ENCODE data around the gene SRP9.

SRP9 gene

DNA sequence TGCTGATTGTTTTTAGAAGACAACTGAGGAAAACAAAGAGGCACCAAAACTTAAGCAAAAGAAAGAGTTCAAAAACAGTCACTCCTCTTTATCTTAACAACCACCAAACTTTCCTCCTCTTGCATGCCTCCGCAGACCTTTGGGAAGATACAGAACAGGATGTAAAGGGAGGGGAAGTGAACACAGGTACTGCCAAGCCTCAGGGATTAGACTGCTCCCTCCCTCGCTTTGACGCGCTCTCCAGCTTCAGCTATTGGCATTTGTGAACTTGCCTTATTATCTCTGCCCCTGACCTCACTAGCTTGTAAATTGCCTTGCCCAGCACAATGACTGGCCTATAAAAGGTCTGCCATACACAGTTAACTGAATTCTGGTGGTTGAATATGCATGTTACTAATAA, 4.8 kb upstream of the SRP9 start:
- H3K27me3 ChIP-seq (ENCODE audit: control insufficient read depth, low read length): no peaks in the 10 kb centered on the region
- H3K27ac ChIP-seq (ENCODE audit: low read depth, low read length): no peak overlapping the region
- no peaks in the 10 kb centered on the region for H3F3A ChIP-seq (ENCODE audit: control insufficient read depth, insufficient read depth)
- H3K9me3 ChIP-seq (ENCODE audit: control insufficient read depth, insufficient read depth, low read length): no peaks in the 10 kb centered on the region
- no peak overlapping the region for H3K4me3 ChIP-seq (ENCODE audit: low read length)
- TF ChIP-seq EZH2phosphoT487 (IDR thresholded peaks at IDR 0.05; ENCODE audit: borderline replicate concordance, low read length): no peak
- TF ChIP-seq, protein P1, sequence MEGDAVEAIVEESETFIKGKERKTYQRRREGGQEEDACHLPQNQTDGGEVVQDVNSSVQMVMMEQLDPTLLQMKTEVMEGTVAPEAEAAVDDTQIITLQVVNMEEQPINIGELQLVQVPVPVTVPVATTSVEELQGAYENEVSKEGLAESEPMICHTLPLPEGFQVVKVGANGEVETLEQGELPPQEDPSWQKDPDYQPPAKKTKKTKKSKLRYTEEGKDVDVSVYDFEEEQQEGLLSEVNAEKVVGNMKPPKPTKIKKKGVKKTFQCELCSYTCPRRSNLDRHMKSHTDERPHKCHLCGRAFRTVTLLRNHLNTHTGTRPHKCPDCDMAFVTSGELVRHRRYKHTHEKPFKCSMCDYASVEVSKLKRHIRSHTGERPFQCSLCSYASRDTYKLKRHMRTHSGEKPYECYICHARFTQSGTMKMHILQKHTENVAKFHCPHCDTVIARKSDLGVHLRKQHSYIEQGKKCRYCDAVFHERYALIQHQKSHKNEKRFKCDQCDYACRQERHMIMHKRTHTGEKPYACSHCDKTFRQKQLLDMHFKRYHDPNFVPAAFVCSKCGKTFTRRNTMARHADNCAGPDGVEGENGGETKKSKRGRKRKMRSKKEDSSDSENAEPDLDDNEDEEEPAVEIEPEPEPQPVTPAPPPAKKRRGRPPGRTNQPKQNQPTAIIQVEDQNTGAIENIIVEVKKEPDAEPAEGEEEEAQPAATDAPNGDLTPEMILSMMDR (IDR thresholded peaks at IDR 0.05; ENCODE audit: low read depth, low read length, poor library complexity, severe bottlenecking): no peak
- no peaks in the 10 kb centered on the region for H4K20me1 ChIP-seq (ENCODE audit: control insufficient read depth, insufficient read depth, low read depth, low read length)
- H3K4me2 ChIP-seq (ENCODE audit: low read length): no peak overlapping the region
- H3K4me1 ChIP-seq (ENCODE audit: control insufficient read depth, low read length): peaks cover 23% of the 10 kb centered on the region
- no peaks in the 10 kb centered on the region for H3K9me2 ChIP-seq (replicated peaks; ENCODE audit: control insufficient read depth, low read length)
- H3K36me3 ChIP-seq (ENCODE audit: control insufficient read depth, low read length): peaks cover under 1% of the 10 kb centered on the region; the same call in 1 of the 2 replicates
- peaks cover 7% of the 10 kb centered on the region for H3K79me2 ChIP-seq (ENCODE audit: control insufficient read depth, low read length)

DNA sequence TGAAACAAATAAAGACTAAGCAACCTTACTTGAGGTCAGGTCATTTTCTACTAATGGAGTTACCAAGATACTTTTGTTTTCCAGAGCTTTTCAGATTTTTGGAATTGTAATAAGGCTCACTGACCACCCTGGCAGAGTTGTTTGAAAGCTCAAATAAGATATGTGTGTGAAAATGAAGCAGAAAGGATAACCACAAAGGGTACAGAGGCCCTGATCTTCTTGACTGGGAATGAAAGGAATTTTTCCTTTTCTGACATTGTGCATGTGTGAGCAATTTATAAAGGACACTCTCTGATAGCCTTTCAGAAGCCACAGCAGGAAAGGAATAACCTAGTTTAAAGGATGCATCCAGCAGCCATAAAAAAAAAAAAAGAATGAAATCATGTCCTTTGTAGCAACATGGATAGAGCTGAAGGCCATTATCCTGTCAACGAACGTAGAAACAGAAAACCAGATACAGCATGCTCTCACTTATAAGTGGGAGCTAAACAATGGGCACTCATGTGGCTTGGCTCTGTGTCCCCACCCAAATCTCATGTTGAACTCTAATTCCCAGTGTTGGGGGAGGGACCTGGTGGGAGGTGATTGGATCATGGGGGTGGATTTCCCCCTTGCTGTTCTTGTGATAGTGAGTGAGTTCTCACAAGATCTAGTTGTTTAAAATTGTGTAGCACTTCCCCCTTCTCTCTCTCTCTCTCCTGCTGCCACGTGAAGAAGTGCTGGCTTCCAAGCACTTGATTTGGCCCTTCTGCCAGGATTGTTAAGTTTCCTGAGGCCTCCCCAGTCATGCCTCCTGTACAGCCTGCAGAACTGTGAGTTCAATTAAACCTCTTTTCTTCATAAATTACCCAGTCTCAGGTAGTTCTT, 3.1 kb upstream of the SRP9 start:
- Histone ChIP-seq H3K36me3 (ENCODE audit: control insufficient read depth, low read length) (peaks cover 17% of the 10 kb centered on the region), H4K20me1 (ENCODE audit: control insufficient read depth, insufficient read depth, low read depth, low read length) (peaks cover 6% of the 10 kb centered on the region; the same call in 1 of the 2 replicates), H3F3A (ENCODE audit: control insufficient read depth, insufficient read depth) (no peaks in the 10 kb centered on the region), H3K4me1 (ENCODE audit: control insufficient read depth, low read length) (peaks cover 32% of the 10 kb centered on the region), H3K79me2 (ENCODE audit: control insufficient read depth, low read length) (peaks cover 23% of the 10 kb centered on the region), H3K27ac (ENCODE audit: low read depth, low read length) (no peak overlapping the region), H3K9me2 (replicated peaks; ENCODE audit: control insufficient read depth, low read length) (no peaks in the 10 kb centered on the region), H3K27me3 (ENCODE audit: control insufficient read depth, low read length) (no peaks in the 10 kb centered on the region), H3K9me3 (ENCODE audit: control insufficient read depth, insufficient read depth, low read length) (no peaks in the 10 kb centered on the region), H3K4me2 (ENCODE audit: low read length) (no peak overlapping the region), H3K4me3 (ENCODE audit: low read length) (no peak overlapping the region)
- TF ChIP-seq, protein P1 (IDR thresholded peaks at IDR 0.05; ENCODE audit: low read depth, low read length, poor library complexity, severe bottlenecking): no peak
- TF ChIP-seq EZH2phosphoT487 (IDR thresholded peaks at IDR 0.05; ENCODE audit: borderline replicate concordance, low read length): no peak

DNA sequence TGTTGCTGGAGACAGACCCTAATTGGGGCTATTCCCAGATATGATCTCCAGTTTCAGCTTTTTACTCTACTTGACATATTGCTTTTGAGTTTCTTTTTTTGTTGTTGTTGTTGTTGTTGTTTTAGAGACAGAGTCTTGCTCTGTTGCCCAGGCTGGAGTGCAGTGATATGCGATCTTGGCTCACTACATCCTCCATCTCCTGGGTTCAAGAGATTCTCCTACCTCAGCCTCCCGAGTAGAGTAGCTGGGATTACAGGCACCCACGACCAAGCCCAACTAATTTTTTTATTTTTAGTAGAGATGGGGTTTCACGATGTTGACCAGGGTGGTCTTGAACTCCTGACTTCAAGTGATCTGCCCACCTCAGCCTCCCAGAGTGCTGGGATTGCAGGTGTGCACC, 1.3 kb upstream of the SRP9 start:
- Histone ChIP-seq H3K4me1 (ENCODE audit: control insufficient read depth, low read length) (peaks cover 46% of the 10 kb centered on the region), H3K4me2 (ENCODE audit: low read length) (peak overlapping the region; percentile 66), H4K20me1 (ENCODE audit: control insufficient read depth, insufficient read depth, low read depth, low read length) (peaks cover 15% of the 10 kb centered on the region)

More for the DNA sequence above, 1.3 kb upstream of the SRP9 start:
- H3K27me3 ChIP-seq (ENCODE audit: control insufficient read depth, low read length): no peaks in the 10 kb centered on the region
- TF ChIP-seq, protein P1 (IDR thresholded peaks at IDR 0.05; ENCODE audit: low read depth, low read length, poor library complexity, severe bottlenecking): no peak
- no peak for TF ChIP-seq EZH2phosphoT487 (IDR thresholded peaks at IDR 0.05; ENCODE audit: borderline replicate concordance, low read length)
- H3K4me3 ChIP-seq (ENCODE audit: low read length): peak overlapping the region; percentile 87
- peaks cover 41% of the 10 kb centered on the region for H3K79me2 ChIP-seq (ENCODE audit: control insufficient read depth, low read length)
- H3K9me2 ChIP-seq (replicated peaks; ENCODE audit: control insufficient read depth, low read length): no peaks in the 10 kb centered on the region
- no peaks in the 10 kb centered on the region for H3F3A ChIP-seq (ENCODE audit: control insufficient read depth, insufficient read depth)
- H3K9me3 ChIP-seq (ENCODE audit: control insufficient read depth, insufficient read depth, low read length): no peaks in the 10 kb centered on the region
- H3K27ac ChIP-seq (ENCODE audit: low read depth, low read length): no peak overlapping the region
- peaks cover 34% of the 10 kb centered on the region for H3K36me3 ChIP-seq (ENCODE audit: control insufficient read depth, low read length)
